NCI-H524 (cell line): ENCODE data around the gene BLM.
A peak's percentile ranks its signal among the peaks of the same experiment; 100 is the strongest.

Source experiments
- DNase-seq, 2 experiments: peaks; one replicate each; lab custom pipeline; 2025; lab: John Stamatoyannopoulos, UW

BLM gene

GRCh38 chr15:90691982-90692773, 25.0 kb upstream of the BLM start:
- DNase-seq, result peak in 1 of 2 experiments; percentile 67

DNA sequence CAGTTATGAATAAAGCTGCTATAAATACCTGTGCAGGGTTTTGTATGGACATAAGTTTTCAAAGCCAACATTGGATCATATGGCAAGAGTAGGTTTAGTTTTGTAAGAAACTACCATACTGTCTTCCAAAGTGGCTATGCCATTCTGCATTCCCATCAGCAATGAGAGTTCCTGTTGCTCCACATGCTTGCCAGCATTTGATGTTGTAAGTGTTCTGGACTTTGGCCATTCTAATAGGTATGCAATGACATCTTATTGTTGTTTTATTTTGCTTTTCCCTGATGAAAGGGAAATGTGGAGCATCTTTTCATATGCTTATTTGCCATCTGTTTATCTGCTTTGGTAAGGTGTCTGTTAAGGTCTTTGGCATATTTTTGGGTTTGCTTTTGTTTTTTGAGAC, 22.2 kb upstream of the BLM start:
- no peak for DNase-seq

DNA sequence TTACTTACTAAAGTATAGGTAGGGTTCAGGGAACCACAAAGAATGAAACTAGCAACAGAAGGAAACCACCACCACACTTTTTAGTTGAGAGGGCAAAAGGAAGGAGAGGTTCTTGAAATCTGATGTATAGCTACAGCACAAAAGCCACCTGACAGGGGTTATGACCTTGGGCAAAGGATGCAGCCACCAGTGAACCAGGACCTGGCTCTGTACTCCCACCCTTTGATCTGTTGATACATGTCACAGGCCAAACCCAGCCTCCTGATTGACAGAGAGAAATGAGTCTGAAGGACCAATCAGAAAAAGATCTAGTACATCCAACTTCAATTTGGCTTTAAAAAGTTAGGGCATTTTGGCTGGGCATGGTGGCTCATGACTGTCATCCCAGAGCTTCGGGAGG, 20.0 kb upstream of the BLM start:
- DNase-seq, result no peak

DNA sequence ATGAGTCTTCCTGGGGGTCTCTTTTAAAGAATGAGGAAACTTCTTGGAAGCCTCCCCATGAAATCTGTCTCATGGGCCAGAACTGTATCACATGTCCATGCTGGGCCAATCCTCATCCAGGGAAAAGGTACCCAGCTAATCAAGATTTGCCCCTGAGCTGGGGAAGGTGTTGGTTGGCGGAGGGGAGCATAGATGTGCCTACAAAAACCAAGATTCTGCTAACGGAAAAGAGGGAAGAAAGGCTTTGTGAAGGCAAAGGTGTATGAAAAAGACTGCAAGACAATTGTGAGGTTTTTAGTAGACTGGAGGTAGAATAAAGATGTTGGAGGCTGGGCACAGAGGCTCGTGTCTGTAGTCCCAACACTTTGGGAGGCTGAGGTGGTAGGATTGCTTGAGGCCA, 18.5 kb upstream of the BLM start:
- no peak for DNase-seq

DNA sequence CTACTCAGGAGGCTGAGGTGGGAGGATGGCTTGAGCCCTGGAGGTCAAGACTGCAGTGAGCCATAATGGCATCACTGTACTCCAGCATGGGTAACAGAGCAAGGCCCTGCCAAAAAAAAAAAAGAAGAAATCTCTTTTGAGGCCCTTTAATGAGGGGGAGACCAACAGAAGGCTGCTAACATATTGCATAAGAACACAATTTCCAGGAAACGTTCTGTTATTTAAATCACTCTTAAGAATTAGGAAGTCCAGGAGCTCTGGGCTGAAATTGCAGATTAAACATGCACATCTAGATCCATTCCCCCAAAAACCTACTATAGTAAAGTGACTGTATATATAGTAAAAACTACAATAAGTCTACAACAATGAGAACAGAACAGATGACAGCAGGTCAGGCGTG, 16.1 kb upstream of the BLM start:
- peak in 1 of 2 experiments; percentile 54 for DNase-seq

DNA sequence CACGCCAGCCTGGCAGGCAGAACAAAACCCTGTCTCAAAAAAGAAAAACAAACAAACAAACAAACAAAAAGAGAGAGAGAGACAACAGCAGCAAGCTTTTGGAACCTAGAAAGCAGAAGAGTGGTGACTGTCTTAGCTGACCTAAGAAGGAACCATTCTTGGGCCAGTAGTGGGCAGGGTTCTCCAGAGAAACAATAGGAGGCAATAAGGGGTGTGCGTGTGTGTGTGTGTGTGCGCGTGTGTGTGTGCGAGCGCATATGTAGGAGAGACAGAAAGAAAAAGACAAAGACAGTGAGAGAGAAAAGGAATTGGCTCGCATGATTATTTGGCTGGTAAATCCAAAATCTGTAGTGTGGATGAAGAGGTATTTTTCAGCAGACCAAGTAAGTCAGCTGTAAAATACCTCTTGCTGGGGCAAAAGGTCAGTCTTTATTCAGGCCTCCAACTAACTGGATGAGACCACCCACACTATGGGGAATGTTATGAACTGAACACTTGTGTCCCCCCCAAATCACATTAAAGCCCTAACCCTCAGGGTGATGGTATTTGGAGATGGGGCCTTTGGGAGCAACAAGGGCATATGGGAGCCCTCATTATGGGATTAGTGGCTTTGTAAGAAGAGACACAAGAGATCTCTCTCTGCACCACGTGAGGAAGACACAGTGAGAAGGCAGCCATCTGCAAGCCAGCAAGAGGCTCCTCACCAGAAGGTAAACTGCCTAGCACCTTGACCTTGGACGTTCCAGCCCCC, 15.1 kb upstream of the BLM start:
- peak; percentile 93 to 94 for DNase-seq

- DNase-seq, result no peak
Observed at GRCh38 chr15:90703455-90703854, 13.7 kb upstream of the BLM start.

GRCh38 chr15:90705212-90705611, 11.9 kb upstream of the BLM start:
- no peak for DNase-seq

DNA sequence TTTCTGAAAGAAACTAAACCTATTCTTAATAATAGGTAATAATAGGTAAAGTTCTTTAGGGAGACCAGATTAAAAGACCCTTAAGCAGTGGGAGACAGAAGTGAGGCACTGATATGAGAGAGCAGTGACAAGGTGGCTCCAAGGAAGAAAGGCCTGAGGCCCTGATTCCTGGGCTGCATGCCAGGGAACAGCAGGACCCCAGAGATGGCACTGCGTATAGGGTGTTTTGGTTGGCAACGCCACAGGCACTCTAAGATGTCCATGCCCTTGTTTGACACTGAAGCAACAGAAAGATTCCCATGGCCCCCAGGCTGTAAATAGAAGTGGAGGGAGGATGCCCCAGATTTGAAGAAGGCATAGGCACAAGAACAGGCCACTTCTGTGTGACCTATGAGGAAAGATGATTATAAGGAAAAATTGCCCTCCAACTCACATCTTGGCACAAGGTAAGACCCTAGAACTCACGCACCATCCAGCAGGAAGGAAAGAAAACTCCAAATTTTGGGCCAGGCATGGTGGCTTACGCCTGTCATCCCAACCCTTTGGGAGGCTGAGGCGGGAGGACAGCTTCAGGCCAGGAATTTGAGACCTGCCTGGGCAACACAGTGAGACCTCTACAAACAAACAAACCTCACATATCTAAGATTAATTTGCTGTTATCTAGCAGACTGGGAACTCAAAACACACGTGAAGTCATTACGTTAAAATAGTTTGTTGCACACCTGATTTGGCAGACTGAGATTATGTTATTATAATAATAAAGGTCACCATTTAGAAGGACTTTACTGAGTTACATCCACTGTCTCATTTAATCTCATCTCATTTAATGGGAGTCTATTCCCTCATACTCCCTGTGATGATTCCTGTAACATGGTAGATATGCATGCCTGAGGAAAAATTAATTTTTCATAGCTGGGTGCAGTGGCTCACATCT, 10.5 kb upstream of the BLM start:
- DNase-seq, result peak; percentile 64 to 70

GRCh38 chr15:90707489-90707888, 9.7 kb upstream of the BLM start:
- DNase-seq, result no peak

GRCh38 chr15:90708516-90708915, 8.6 kb upstream of the BLM start:
- peak; percentile 26 to 60 for DNase-seq

DNA sequence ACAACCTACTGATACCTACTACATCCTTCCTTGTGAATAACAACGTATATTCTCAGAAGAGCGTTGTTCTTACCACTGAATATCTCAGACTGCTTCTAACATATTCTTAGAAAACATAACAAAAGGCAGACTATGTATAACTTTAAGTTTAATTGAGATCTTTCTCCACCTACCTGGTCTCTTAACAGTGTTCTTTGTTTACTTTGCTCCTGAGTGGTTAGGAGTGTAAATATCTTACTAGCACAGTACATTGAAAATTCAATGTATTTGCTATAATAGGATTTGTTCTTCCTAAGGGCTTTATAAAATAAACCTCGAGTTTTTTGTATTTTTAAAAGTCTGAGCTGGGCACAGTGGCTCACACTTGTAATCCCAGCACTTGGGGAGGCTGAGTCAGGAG, 7.9 kb upstream of the BLM start:
- no peak for DNase-seq

DNA sequence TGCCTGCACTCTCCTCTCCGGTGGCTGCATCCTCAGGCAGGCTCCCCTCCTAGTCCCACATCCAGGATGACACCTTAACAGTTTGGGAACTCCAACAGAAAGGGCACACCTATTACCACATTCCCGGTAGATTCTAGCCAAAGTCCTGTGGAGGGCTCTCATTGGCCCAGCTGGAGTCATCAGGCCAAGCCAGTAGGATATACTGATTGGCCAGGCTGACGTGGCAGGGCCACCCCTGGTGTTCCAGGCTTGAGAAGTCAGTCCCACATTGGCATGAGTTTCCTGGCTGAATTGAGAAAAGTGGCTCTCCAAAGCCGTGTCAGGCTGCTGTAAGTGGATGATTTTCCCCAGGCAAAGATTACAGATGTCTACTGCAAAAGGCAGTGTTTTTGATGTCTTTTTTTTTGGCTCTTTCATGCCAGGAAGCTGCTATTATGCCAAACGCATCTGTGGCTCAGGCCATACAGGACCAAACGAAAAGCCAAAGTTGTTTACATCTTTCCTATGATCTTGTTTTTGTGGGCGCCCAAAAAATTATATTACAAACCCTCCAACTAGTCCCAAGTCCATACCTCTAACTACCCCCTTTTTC, 6.6 kb upstream of the BLM start:
- no peak for DNase-seq

DNA sequence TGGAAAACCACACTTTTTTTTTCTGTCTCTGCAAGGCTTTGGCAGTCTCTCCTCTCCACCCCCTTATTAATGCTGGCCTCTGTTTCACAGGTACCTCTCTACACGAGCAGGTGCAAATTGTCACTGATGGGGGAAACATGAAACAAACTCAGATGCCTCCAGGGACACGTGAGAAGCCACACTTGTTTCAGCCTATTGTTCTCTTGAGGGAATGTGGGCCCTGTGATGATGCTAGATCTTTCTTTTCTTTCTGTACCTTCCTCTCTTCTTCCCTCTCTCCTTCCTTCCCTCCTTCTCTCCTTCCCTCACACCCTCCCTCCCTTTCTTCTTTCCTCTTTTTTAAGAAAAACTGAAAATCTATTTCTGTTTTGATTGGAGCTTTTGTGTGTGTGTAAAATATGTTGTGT, 5.7 kb upstream of the BLM start:
- DNase-seq, result no peak

GRCh38 chr15:90711842-90712241, 5.3 kb upstream of the BLM start:
- DNase-seq, result no peak

DNA sequence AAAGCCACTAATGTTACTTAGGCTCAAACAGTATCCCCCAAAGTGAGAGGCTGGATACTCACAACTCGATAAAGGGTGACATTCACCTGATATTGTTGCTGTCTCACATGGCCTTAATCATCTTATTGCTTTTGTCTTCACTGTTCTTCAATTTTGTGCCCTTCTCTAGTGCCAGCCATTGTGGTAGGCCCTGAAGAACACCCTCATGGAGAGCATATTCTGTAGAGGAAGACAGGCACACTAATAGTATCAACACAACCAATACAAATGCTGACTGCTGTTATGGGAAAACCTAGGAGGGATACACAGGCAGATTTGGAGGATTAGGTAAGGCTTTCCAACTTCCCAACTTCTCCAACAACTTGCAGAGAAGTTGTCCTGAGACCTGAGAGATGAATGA, 4.1 kb upstream of the BLM start:
- no peak for DNase-seq

- DNase-seq, result no peak
Observed at GRCh38 chr15:90716317-90716975, 700 bp upstream of the BLM start.

GRCh38 chr15:90718232-90718631, 1.1 kb downstream of the BLM start:
- no peak for DNase-seq

- no peak for DNase-seq
Observed at GRCh38 chr15:90720131-90720530, 3.0 kb downstream of the BLM start.

DNA sequence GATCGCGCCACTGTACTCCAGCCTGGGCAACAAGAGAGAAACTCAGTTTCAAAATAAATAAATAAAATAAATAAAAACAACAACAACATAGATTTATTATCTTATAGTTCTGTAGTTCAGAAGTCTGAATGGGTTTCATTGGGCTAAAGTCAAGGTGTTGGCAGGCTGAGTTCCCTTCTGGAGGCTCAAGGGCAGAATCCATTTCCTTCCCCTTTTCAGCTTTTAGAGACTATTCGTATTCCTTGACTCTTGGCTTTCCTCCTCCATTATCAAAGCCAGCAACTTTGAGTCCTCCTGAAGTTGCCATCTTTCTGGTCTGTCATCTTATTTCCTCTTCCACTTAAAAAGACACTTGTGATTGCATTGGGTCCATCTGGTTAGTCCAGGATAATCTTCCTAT, 12.1 kb downstream of the BLM start:
- DNase-seq, result peak; percentile 68 to 83

DNA sequence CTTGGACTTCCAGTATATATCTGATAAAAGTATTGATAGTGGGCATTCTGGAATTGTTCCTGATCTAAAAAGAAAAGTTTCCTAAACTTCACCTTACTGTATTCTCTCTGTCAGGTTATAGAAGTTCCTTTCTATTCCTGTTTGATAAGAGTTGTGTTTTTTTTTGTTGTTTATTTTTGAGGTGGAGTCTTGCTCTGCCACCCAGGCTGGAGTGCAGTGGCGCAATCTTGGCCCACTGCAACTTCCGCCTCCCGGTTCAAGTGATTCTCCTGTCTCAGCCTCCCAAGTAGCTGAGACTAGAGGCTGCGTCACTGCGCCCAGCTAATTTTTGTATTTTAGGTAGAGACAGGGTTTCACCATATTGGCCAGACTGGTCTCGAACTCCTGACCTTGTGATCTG, 13.1 kb downstream of the BLM start:
- DNase-seq, result no peak

- no peak for DNase-seq
Observed at GRCh38 chr15:90735923-90736322, 18.8 kb downstream of the BLM start.
